ENCODE measurements around the gene MAP6.

Gene MAP6

DNA sequence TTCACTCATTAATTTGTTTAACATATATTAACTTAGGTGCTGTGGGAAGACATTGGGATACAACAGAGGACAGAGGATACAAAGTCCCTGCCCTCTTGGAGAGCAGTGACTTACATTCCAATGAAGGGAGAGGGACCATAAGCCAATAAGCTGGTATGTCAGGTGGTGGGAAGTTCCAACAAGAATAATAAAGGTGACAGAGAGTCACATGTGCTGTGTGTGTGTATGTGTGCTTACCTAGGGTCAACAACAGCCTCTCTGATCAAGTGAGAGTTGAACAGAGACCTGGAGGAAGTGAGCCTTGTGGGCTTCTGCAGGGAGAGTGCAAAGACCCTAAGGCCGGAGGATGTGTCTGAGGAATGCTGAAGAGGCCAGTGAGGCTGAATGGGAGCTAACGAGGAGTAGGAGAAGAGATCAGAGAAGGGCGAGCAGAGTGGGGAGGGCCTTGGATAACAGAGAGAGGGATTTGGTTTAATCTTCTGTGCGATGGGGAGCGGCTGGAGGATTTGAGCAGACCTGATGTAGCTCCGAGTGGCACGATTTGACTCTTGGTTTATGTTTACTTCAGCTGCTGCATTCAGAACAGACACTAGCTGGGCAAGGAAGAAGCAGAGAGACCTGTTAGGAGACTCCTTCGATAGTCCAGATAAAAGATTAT, 35.3 kb downstream of the MAP6 start:
- Histone ChIP-seq H3K4me2 (ENCODE audit: low read depth, low read length, poor library complexity, severe bottlenecking) (no peak overlapping the region), H3F3A (ENCODE audit: insufficient read depth) (no peaks in the 10 kb centered on the region), H3K27ac (ENCODE audit: low read depth, low read length) (no peak overlapping the region), H3K79me2 (ENCODE audit: insufficient read depth, low read length) (no peaks in the 10 kb centered on the region), H3K9me3 (ENCODE audit: insufficient read depth, low read length) (no peaks in the 10 kb centered on the region), H3K27me3 (ENCODE audit: low read length) (no peaks in the 10 kb centered on the region), H3K36me3 (ENCODE audit: low read length) (no peaks in the 10 kb centered on the region), H3K4me3 (ENCODE audit: insufficient read depth, low read length, poor library complexity, severe bottlenecking) (no peak overlapping the region), H4K20me1 (ENCODE audit: low read depth, low read length) (no peaks in the 10 kb centered on the region), H2AFZ (ENCODE audit: low read depth, low read length, severe bottlenecking) (no peak overlapping the region), H3K9me2 (replicated peaks; ENCODE audit: insufficient read depth, low read length) (no peaks in the 10 kb centered on the region), H3K9ac (ENCODE audit: low read length) (no peak overlapping the region)
- TF ChIP-seq EZH2phosphoT487 (conservative IDR thresholded peaks at IDR 0.05; ENCODE audit: low read length), result no peak
- TF ChIP-seq, protein P1, sequence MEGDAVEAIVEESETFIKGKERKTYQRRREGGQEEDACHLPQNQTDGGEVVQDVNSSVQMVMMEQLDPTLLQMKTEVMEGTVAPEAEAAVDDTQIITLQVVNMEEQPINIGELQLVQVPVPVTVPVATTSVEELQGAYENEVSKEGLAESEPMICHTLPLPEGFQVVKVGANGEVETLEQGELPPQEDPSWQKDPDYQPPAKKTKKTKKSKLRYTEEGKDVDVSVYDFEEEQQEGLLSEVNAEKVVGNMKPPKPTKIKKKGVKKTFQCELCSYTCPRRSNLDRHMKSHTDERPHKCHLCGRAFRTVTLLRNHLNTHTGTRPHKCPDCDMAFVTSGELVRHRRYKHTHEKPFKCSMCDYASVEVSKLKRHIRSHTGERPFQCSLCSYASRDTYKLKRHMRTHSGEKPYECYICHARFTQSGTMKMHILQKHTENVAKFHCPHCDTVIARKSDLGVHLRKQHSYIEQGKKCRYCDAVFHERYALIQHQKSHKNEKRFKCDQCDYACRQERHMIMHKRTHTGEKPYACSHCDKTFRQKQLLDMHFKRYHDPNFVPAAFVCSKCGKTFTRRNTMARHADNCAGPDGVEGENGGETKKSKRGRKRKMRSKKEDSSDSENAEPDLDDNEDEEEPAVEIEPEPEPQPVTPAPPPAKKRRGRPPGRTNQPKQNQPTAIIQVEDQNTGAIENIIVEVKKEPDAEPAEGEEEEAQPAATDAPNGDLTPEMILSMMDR (IDR thresholded peaks at IDR 0.05; ENCODE audit: insufficient read depth, low read length, poor library complexity, severe bottlenecking), result no peak

DNA sequence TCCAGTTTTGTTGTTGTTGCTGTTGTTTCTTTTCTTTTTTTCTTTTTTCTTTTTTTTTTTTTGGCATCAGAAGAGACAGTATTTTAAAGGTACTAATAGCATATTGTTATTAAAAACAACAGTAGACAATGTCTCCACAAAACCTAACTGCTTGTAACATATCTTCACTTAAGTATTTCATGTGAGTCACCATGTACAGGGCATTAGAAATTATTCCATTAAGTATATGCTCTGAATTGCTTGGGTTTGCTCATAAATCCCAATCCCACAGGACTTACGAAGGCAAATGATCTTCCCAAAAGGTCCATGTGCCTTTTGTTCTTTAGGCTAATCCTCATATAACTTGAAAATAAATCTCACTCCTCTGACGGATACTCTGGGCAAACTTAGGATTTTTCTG, 35.9 kb downstream of the MAP6 start:
- Histone ChIP-seq H4K20me1 (ENCODE audit: low read depth, low read length) (no peaks in the 10 kb centered on the region), H3K27me3 (ENCODE audit: low read length) (no peaks in the 10 kb centered on the region), H3K9ac (ENCODE audit: low read length) (no peak overlapping the region), H3K79me2 (ENCODE audit: insufficient read depth, low read length) (no peaks in the 10 kb centered on the region), H3K4me2 (ENCODE audit: low read depth, low read length, poor library complexity, severe bottlenecking) (no peak overlapping the region), H3K4me3 (ENCODE audit: insufficient read depth, low read length, poor library complexity, severe bottlenecking) (no peak overlapping the region), H2AFZ (ENCODE audit: low read depth, low read length, severe bottlenecking) (no peak overlapping the region), H3K36me3 (ENCODE audit: low read length) (no peaks in the 10 kb centered on the region), H3F3A (ENCODE audit: insufficient read depth) (no peaks in the 10 kb centered on the region), H3K9me2 (replicated peaks; ENCODE audit: insufficient read depth, low read length) (no peaks in the 10 kb centered on the region), H3K9me3 (ENCODE audit: insufficient read depth, low read length) (no peaks in the 10 kb centered on the region), H3K27ac (ENCODE audit: low read depth, low read length) (no peak overlapping the region)
- TF ChIP-seq, protein P1 (IDR thresholded peaks at IDR 0.05; ENCODE audit: insufficient read depth, low read length, poor library complexity, severe bottlenecking), result no peak
- no peak for TF ChIP-seq EZH2phosphoT487 (conservative IDR thresholded peaks at IDR 0.05; ENCODE audit: low read length)

DNA sequence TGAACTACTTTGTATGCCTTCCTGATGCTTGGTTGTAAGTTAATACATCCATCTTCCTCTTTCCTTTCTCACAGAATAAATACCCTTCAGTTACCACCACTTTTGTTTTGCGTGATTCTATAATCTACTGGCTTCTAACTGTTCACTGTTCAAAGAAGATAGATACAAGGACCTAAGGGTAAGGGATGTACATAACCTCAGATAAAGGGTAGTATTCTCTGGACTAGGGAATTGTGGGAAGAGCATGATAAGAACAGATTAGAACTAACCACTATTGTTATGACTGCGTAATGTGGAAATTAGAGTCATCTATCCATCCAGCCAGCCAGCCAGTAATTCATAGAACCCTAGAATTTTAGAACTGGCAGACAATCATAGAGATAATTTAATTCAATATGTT, 36.4 kb downstream of the MAP6 start:
- Histone ChIP-seq H3K9ac (ENCODE audit: low read length) (no peak overlapping the region), H3K9me3 (ENCODE audit: insufficient read depth, low read length) (no peaks in the 10 kb centered on the region), H3K27ac (ENCODE audit: low read depth, low read length) (no peak overlapping the region), H2AFZ (ENCODE audit: low read depth, low read length, severe bottlenecking) (no peak overlapping the region), H3K4me3 (ENCODE audit: insufficient read depth, low read length, poor library complexity, severe bottlenecking) (no peak overlapping the region), H4K20me1 (ENCODE audit: low read depth, low read length) (no peaks in the 10 kb centered on the region), H3K27me3 (ENCODE audit: low read length) (no peaks in the 10 kb centered on the region), H3K9me2 (replicated peaks; ENCODE audit: insufficient read depth, low read length) (no peaks in the 10 kb centered on the region), H3K79me2 (ENCODE audit: insufficient read depth, low read length) (no peaks in the 10 kb centered on the region), H3K36me3 (ENCODE audit: low read length) (no peaks in the 10 kb centered on the region), H3F3A (ENCODE audit: insufficient read depth) (no peaks in the 10 kb centered on the region), H3K4me2 (ENCODE audit: low read depth, low read length, poor library complexity, severe bottlenecking) (no peak overlapping the region)
- TF ChIP-seq, protein P1 (IDR thresholded peaks at IDR 0.05; ENCODE audit: insufficient read depth, low read length, poor library complexity, severe bottlenecking), result no peak
- no peak for TF ChIP-seq EZH2phosphoT487 (conservative IDR thresholded peaks at IDR 0.05; ENCODE audit: low read length)

All from SU-DHL-6 (cell line).